Liver (tissue), 9 donors: ENCODE results near the gene CDH23. TPM values are rescaled to one million over a fixed set of nuclear protein-coding genes. Genes with fewer than 3 reads are reported as not detected.

Experiments used
- DNase-seq: peaks from one replicate; pipeline ENCODE4 v3.0.0-alpha.2; 2017; ENCODE audit warnings: low spot score
- H3K27ac ChIP-seq, 2 donors: one replicate each; pipeline ENCODE4 v1.7.0; 2013; ENCODE audit warnings: inconsistent platforms in 2 of 2, low read length in 2 of 2, control low read depth in 1 of 2, low read depth in 1 of 2, mild to moderate bottlenecking in 1 of 2
- H3K27me3 ChIP-seq, 4 donors: one replicate each; pipeline versions ENCODE4 v1.6.1 to v1.7.0; 2013; ENCODE audit warnings: low read length in 3 of 4, inconsistent platforms in 1 of 4, mild to moderate bottlenecking in 1 of 4, moderate library complexity in 1 of 4; ENCODE audit not compliant: control insufficient read depth in 4 of 4, insufficient read depth in 4 of 4
- H3K36me3 ChIP-seq, 4 donors: one replicate each; pipeline versions ENCODE4 v1.6.1 to v1.7.0; 2013; ENCODE audit warnings: low read length in 3 of 4, mild to moderate bottlenecking in 3 of 4, low read depth in 1 of 4, moderate library complexity in 1 of 4; ENCODE audit not compliant: control insufficient read depth in 4 of 4, insufficient read depth in 3 of 4
- H3K4me1 ChIP-seq, 4 donors: one replicate each; pipeline versions ENCODE4 v1.6.1 to v1.7.0; 2013; ENCODE audit warnings: low read length in 3 of 4, mild to moderate bottlenecking in 3 of 4, moderate library complexity in 1 of 4; ENCODE audit not compliant: control insufficient read depth in 4 of 4, insufficient read depth in 4 of 4
- H3K4me3 ChIP-seq, 3 donors: one replicate each; pipeline versions ENCODE4 v1.6.1 to v1.7.0; 2013; ENCODE audit warnings: low read length in 3 of 3, control low read depth in 1 of 3, low read depth in 1 of 3, mild to moderate bottlenecking in 1 of 3
- H3K9ac ChIP-seq, 2 donors: one replicate each; pipeline ENCODE4 v1.7.0; 2013; ENCODE audit warnings: low read length in 2 of 2, mild to moderate bottlenecking in 2 of 2, moderate library complexity in 2 of 2, control low read depth in 1 of 2, low read depth in 1 of 2
- H3K9me3 ChIP-seq, 4 donors: one replicate each; pipeline versions ENCODE4 v1.6.1 to v1.7.0; 2013; ENCODE audit warnings: low read length in 3 of 4; ENCODE audit not compliant: control insufficient read depth in 4 of 4
- CTCF ChIP-seq: fragments of 150-350 bp; IDR thresholded peaks from 2 replicates; pipeline ENCODE4 v1.5.1; 2017; ENCODE audit warnings: improper control_type of control experiment, low read depth, low read length; ENCODE audit not compliant: missing input control
- EGR1 ChIP-seq, 2 donors: IDR thresholded peaks; 2 replicates each; pipeline ENCODE4 v1.6.1; 2016 to 2018; ENCODE audit warnings: antibody characterized with exemption in 2 of 2, low read depth in 2 of 2
- FOXA1 ChIP-seq: IDR thresholded peaks from 2 replicates; pipeline ENCODE4 v1.6.1; 2016; ENCODE audit warnings: antibody characterized with exemption
- FOXA2 ChIP-seq: IDR thresholded peaks from 2 replicates; pipeline ENCODE4 v1.6.1; 2016; ENCODE audit warnings: antibody characterized with exemption
- GABPA ChIP-seq, 2 donors: IDR thresholded peaks in 1 of 2; conservative IDR thresholded peaks in 1 of 2; 2 replicates each; pipeline ENCODE4 v1.6.1; 2016; ENCODE audit warnings: antibody characterized with exemption in 2 of 2, mild to moderate bottlenecking in 1 of 2, moderate library complexity in 1 of 2
- HNF4A ChIP-seq, 2 donors: conservative IDR thresholded peaks; 2 replicates each; pipeline ENCODE4 v1.6.1; 2016; ENCODE audit warnings: antibody characterized with exemption in 2 of 2, mild to moderate bottlenecking in 2 of 2
- HNF4G ChIP-seq: IDR thresholded peaks from 2 replicates; pipeline ENCODE4 v1.6.1; 2016; ENCODE audit warnings: antibody characterized with exemption
- JUND ChIP-seq, 2 donors: IDR thresholded peaks; 2 replicates each; pipeline ENCODE4 v1.6.1; 2016; ENCODE audit warnings: antibody characterized with exemption in 2 of 2
- NR2F2 ChIP-seq: IDR thresholded peaks from 2 replicates; pipeline ENCODE4 v1.6.1; 2016; ENCODE audit warnings: antibody characterized with exemption
- RAD21 ChIP-seq, 2 donors: IDR thresholded peaks; 2 replicates each; pipeline ENCODE4 v1.6.1; 2016; ENCODE audit warnings: antibody characterized with exemption in 2 of 2, mild to moderate bottlenecking in 2 of 2
- RXRA ChIP-seq, 2 donors: IDR thresholded peaks; 2 replicates each; pipeline ENCODE4 v1.6.1; 2017 to 2018; ENCODE audit warnings: antibody characterized with exemption in 2 of 2, mild to moderate bottlenecking in 1 of 2
- SP1 ChIP-seq: IDR thresholded peaks from 2 replicates; pipeline ENCODE4 v1.6.1; 2018; ENCODE audit warnings: antibody characterized with exemption, mild to moderate bottlenecking
- TAF1 ChIP-seq: conservative IDR thresholded peaks from 2 replicates; pipeline ENCODE4 v1.6.1; 2016; ENCODE audit warnings: antibody characterized with exemption, mild to moderate bottlenecking
- YY1 ChIP-seq: IDR thresholded peaks from 2 replicates; pipeline ENCODE4 v1.6.1; 2016; ENCODE audit warnings: antibody characterized with exemption, mild to moderate bottlenecking
- WGBS: extraction: QIAGEN DNeasy Blood & Tissue Kit; methylation state at CpG from one replicate; pipeline ENCODE4 v1.1.7; 2013; 5-methylcytosine and 5-hydroxymethylcytosine counted together
- polyA plus RNA-seq, 2 donors: library from polyadenylated mRNA; stranded (reverse) in 1 of 2; unstranded in 1 of 2; fragments of 200-250 nt in 1 of 2; fragments of >200 nt in 1 of 2; fragmentation: Nextera tagmentation in 1 of 2; extraction: Ambion mirVana in 1 of 2; gene quantifications; one replicate each; pipeline versions ENCODE4 v1.2.1 to v1.2.3, GENCODE V29; 2013 to 2015
- total RNA-seq, 2 donors: library from RNA; depleted of rRNA; stranded (reverse); fragments of >200 nt; gene quantifications; one replicate each; pipeline ENCODE4 v1.2.3, GENCODE V29; 2014
- TF ChIP-seq, protein P1 (sequence below): IDR thresholded peaks from 2 replicates; pipeline ENCODE4 v1.6.1; 2016; ENCODE audit warnings: antibody characterized with exemption
- TF ChIP-seq, protein P2 (sequence below): IDR thresholded peaks from 2 replicates; pipeline ENCODE4 v1.6.1; 2016; ENCODE audit warnings: antibody characterized with exemption, mild to moderate bottlenecking
- TF ChIP-seq, protein P3 (sequence below): IDR thresholded peaks from 2 replicates; pipeline ENCODE4 v1.6.1; 2016; ENCODE audit warnings: antibody characterized with exemption
- TF ChIP-seq, protein P4 (sequence below): IDR thresholded peaks from 2 replicates; pipeline ENCODE4 v1.6.1; 2016; ENCODE audit warnings: antibody characterized with exemption
- donor health status: healthy.
- donor health status: healthy.
- donor health status: healthy.
- donor health status: healthy.
- donor health status: healthy.

The CDH23 gene
- total and polyA plus RNA-seq, 4 donors, result 1.5 to 4.7 (median 3.4) TPM

DNA sequence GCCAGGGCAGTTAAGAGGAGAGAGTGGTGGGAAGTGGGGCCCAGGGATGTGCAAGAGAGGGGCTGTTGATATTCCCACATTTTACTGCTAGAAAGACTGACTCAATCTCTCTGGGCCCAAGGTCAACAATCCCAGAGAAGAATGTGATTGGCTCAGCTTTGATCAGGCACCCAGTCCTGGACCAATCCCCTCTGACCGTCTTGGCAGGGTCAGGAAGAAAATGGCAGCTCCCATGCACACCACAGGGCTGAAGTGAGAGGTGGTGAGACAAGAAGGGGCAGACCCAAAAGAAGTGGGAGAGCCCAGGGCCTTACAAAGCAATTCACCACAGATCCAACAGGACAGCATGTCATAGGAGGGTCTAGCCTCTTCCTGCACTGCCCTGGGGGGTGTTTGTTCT, 326.1 kb downstream of the CDH23 start:
- H3K4me1 ChIP-seq, result peaks cover 0 to 7% (median 3%) of the 10 kb centered on the region in 4 donors
- H3K9ac ChIP-seq, result no peak overlapping the region
- no peak overlapping the region for H3K4me3 ChIP-seq
- no peak for DNase-seq
- TF ChIP-seq, protein P1, sequence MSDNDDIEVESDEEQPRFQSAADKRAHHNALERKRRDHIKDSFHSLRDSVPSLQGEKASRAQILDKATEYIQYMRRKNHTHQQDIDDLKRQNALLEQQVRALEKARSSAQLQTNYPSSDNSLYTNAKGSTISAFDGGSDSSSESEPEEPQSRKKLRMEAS, result no peak
- TF ChIP-seq NR2F2, result no peak
- TF ChIP-seq HNF4A (conservative IDR thresholded peaks at IDR 0.05), result no peak
- no peak for TF ChIP-seq SP1
- TF ChIP-seq FOXA2, result no peak
- no peak for TF ChIP-seq EGR1 (IDR thresholded peaks at IDR 0.05; ENCODE audit: low read depth in 2 of 2)
- TF ChIP-seq RAD21 (IDR thresholded peaks at IDR 0.05), result no peak
- no peak for TF ChIP-seq FOXA1
- no peak for TF ChIP-seq TAF1
- no peak for TF ChIP-seq YY1
- no peak overlapping the region for H3K27ac ChIP-seq
- no peaks in the 10 kb centered on the region for H3K36me3 ChIP-seq
- WGBS, result 90% methylated on average over 1 of the region's 1 CpG
- no peaks in the 10 kb centered on the region for H3K27me3 ChIP-seq
- H3K9me3 ChIP-seq, result no peaks in the 10 kb centered on the region

DNA sequence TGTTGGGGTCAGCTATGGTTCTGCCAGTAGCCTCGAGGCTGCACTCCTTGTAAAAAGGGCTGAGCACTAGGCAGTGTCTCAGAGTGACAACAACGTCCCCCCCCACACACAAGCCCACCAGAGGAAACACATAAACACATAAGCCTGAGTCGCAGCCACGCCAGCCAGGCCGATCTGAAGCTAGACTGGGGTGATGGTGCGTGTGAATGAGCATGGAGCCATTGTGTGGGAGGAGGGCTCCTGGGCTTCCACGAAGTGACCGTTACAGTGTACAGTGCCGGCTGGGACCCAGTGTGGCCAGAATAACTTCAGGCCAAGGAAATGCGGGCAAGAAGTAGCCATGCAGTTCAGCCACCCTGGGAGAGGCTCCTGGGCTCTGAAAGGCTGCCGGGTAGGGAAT, 326.6 kb downstream of the CDH23 start:
- no peak for DNase-seq
- WGBS, result 96% methylated on average over 11 of the region's 11 CpGs
- no peaks in the 10 kb centered on the region for H3K36me3 ChIP-seq
- H3K27ac ChIP-seq, result no peak overlapping the region
- H3K9ac ChIP-seq, result no peak overlapping the region
- no peak overlapping the region for H3K4me3 ChIP-seq
- TF ChIP-seq, protein P2, sequence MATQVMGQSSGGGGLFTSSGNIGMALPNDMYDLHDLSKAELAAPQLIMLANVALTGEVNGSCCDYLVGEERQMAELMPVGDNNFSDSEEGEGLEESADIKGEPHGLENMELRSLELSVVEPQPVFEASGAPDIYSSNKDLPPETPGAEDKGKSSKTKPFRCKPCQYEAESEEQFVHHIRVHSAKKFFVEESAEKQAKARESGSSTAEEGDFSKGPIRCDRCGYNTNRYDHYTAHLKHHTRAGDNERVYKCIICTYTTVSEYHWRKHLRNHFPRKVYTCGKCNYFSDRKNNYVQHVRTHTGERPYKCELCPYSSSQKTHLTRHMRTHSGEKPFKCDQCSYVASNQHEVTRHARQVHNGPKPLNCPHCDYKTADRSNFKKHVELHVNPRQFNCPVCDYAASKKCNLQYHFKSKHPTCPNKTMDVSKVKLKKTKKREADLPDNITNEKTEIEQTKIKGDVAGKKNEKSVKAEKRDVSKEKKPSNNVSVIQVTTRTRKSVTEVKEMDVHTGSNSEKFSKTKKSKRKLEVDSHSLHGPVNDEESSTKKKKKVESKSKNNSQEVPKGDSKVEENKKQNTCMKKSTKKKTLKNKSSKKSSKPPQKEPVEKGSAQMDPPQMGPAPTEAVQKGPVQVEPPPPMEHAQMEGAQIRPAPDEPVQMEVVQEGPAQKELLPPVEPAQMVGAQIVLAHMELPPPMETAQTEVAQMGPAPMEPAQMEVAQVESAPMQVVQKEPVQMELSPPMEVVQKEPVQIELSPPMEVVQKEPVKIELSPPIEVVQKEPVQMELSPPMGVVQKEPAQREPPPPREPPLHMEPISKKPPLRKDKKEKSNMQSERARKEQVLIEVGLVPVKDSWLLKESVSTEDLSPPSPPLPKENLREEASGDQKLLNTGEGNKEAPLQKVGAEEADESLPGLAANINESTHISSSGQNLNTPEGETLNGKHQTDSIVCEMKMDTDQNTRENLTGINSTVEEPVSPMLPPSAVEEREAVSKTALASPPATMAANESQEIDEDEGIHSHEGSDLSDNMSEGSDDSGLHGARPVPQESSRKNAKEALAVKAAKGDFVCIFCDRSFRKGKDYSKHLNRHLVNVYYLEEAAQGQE, result no peak
- no peak for TF ChIP-seq NR2F2
- TF ChIP-seq, protein P1, result no peak
- TF ChIP-seq YY1, result no peak
- no peak for TF ChIP-seq RXRA (IDR thresholded peaks at IDR 0.05)
- TF ChIP-seq FOXA2, result no peak
- no peak for TF ChIP-seq TAF1
- no peak for TF ChIP-seq HNF4A (conservative IDR thresholded peaks at IDR 0.05)
- TF ChIP-seq CTCF, result no peak
- TF ChIP-seq FOXA1, result no peak
- TF ChIP-seq, protein P3, sequence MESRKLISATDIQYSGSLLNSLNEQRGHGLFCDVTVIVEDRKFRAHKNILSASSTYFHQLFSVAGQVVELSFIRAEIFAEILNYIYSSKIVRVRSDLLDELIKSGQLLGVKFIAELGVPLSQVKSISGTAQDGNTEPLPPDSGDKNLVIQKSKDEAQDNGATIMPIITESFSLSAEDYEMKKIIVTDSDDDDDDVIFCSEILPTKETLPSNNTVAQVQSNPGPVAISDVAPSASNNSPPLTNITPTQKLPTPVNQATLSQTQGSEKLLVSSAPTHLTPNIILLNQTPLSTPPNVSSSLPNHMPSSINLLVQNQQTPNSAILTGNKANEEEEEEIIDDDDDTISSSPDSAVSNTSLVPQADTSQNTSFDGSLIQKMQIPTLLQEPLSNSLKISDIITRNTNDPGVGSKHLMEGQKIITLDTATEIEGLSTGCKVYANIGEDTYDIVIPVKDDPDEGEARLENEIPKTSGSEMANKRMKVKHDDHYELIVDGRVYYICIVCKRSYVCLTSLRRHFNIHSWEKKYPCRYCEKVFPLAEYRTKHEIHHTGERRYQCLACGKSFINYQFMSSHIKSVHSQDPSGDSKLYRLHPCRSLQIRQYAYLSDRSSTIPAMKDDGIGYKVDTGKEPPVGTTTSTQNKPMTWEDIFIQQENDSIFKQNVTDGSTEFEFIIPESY, result no peak
- TF ChIP-seq HNF4G, result no peak
- TF ChIP-seq JUND (IDR thresholded peaks at IDR 0.05), result no peak
- TF ChIP-seq GABPA (IDR thresholded peaks at IDR 0.05 in 1 of 2, conservative IDR thresholded peaks at IDR 0.05 in 1 of 2), result no peak
- TF ChIP-seq, protein P4, sequence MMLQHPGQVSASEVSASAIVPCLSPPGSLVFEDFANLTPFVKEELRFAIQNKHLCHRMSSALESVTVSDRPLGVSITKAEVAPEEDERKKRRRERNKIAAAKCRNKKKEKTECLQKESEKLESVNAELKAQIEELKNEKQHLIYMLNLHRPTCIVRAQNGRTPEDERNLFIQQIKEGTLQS, result no peak
- no peak for TF ChIP-seq EGR1 (IDR thresholded peaks at IDR 0.05; ENCODE audit: low read depth in 2 of 2)
- no peak for TF ChIP-seq RAD21 (IDR thresholded peaks at IDR 0.05)
- TF ChIP-seq SP1, result no peak
- peaks cover 0 to 8% (median 4%) of the 10 kb centered on the region in 4 donors for H3K4me1 ChIP-seq
- no peaks in the 10 kb centered on the region for H3K27me3 ChIP-seq
- H3K9me3 ChIP-seq, result no peaks in the 10 kb centered on the region
